Femur (tissue), 1 donor: ENCODE data around the gene CMTM5.

Experiments
- DNase-seq: peaks from one replicate; pipeline ENCODE4 v3.0.0-alpha.2; 2017

CMTM5 gene

GRCh38 chr14:23376482-23377197 lies at the start of gene CMTM5:
Gene CMTM5, plus strand, starts transcription at chr14:23377046. Its CDS starts 206 bp downstream, at chr14:23377252.
- peak; percentile 68 for DNase-seq

- DNase-seq, result peak; percentile 81
These were observed 48.7 kb upstream of the CMTM5 start for GRCh38 chr14:23327947-23328744.

GRCh38 chr14:23335623-23336022 lies 41.2 kb upstream of the CMTM5 start:
- no peak for DNase-seq

GRCh38 chr14:23339506-23340268 lies 37.2 kb upstream of the CMTM5 start:
- DNase-seq, result no peak

- DNase-seq, result no peak
These were observed 32.4 kb upstream of the CMTM5 start for GRCh38 chr14:23344481-23344880.

GRCh38 chr14:23345987-23346692 lies 30.7 kb upstream of the CMTM5 start:
- DNase-seq, result no peak

GRCh38 chr14:23346693-23347405 lies 30.0 kb upstream of the CMTM5 start:
- DNase-seq, result no peak

GRCh38 chr14:23347406-23348296 lies 29.2 kb upstream of the CMTM5 start:
- no peak for DNase-seq

GRCh38 chr14:23348297-23348655 lies 28.6 kb upstream of the CMTM5 start:
- DNase-seq, result no peak

GRCh38 chr14:23349156-23349845 lies 27.5 kb upstream of the CMTM5 start:
- DNase-seq, result no peak

- no peak for DNase-seq
These were observed 25.0 kb upstream of the CMTM5 start for GRCh38 chr14:23351681-23352505.

- peak; percentile 94 for DNase-seq
These were observed 24.1 kb upstream of the CMTM5 start, which contains the start of gene SLC22A17 for GRCh38 chr14:23352506-23353432. Gene SLC22A17, minus strand, starts transcription at chr14:23352887.

GRCh38 chr14:23353433-23353780 lies 23.4 kb upstream of the CMTM5 start:
- DNase-seq, result no peak

GRCh38 chr14:23354990-23355389 lies 21.9 kb upstream of the CMTM5 start:
- no peak for DNase-seq

GRCh38 chr14:23355871-23356435 lies 20.9 kb upstream of the CMTM5 start:
- DNase-seq, result no peak

GRCh38 chr14:23356662-23357061 lies 20.2 kb upstream of the CMTM5 start:
- DNase-seq, result no peak

GRCh38 chr14:23357261-23357660 lies 19.6 kb upstream of the CMTM5 start:
- DNase-seq, result no peak

GRCh38 chr14:23358042-23358441 lies 18.8 kb upstream of the CMTM5 start:
- DNase-seq, result no peak
